GM19240 (cell line): ENCODE results near the gene OR56A4.
"Not testable (repeated sequence)": the region's sequence is repeated elsewhere in the genome, so short reads cannot be mapped to it uniquely, and the experiment has no call there.

Source experiments
- DNase-seq: peaks from one replicate; pipeline ENCODE4 v3.0.0; 2011; ENCODE audit warnings: low spot score; ENCODE audit not compliant: insufficient read length

OR56A4 gene

DNA sequence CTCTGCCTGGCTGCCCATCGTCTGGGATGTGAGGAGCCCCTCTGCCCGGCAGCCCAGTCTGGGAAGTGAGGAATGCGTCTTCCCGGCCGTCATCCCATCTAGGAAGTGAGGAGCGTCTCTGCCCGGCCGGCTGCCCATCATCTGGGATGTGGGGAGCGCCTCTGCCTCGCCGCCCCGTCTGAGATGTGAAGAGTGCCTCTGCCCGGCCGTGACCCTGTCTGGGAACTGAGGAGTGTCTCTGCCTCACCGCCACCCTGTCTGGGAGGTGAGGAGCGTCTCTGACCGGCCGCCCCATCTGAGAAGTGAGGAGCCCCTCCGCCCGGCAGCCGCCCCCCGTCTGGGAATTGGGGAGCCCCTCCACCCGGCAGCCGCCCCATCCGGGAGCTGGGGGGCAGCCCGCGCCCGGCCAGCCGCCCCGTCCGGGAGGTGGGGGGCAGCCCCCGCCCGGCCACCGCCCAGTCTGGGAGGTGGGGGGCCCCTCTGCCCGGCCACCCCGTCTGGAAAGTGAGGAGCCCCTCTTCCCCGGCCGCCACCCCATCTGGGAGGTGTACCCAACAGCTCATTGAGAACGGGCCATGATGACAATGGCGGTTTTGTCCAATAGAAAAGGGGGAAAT, 45.9 kb downstream of the OR56A4 start:
- DNase-seq, result not testable (repeated sequence)

- DNase-seq, result no peak
These were observed 51.2 kb downstream of the OR56A4 start for GRCh38 chr11:5955586-5955985.
